Mesangial cell (primary cell): Measurements from ENCODE around the gene TYW5. TPM values are rescaled to one million over a fixed set of nuclear protein-coding genes. Genes with fewer than 3 reads are reported as not detected.

ENCODE experiments used
- total RNA-seq: library from RNA; depleted of rRNA; stranded (reverse); fragments of >200 nt; gene quantifications from 2 replicates; pipeline ENCODE4 v1.2.3, GENCODE V29; 2015

Gene TYW5
- 2.1 and 3.0 TPM in 2 replicates for total RNA-seq

GRCh38 chr2:199955339-199956061 is at the start of gene TYW5, which contains the start of gene MAIP1:
TYW5 (minus strand) TSS chr2:199955491; CDS start chr2:199955470, 21 bp downstream.
MAIP1 (plus strand) TSS chr2:199955582; CDS start chr2:199955799, 217 bp downstream.

GRCh38 chr2:199911052-199911876 is 44.0 kb downstream of the TYW5 start, which contains the start of gene C2orf69:
C2orf69 (plus strand) TSS chr2:199911293; CDS start chr2:199911439, 146 bp downstream.

Other genes with a start within 250 kb of the TYW5 start
- gene FTCDNL1, start 104.3 kb downstream of the TYW5 start, total RNA-seq = 0.49 and 2.7 TPM in 2 replicates
- 5.2 and 7.7 TPM in 2 replicates for gene C2orf69, start 44.2 kb downstream of the TYW5 start, total RNA-seq
- gene MAIP1, start 91 bp upstream of the TYW5 start, total RNA-seq = 30.6 and 46.8 TPM in 2 replicates